HEK293 (cell line): ENCODE results near the gene ANKRD33.

Source experiments
- GFI1B ChIP-seq: fragments of 450-650 bp; formaldehyde crosslinking; IDR thresholded peaks from 2 replicates; pipeline ENCODE4 v1.5.1; 2016; ENCODE audit warnings: missing biosample characterization, missing genetic modification characterization
- KLF10 ChIP-seq: fragments of 450-650 bp; IDR thresholded peaks from 2 replicates; pipeline ENCODE4 v1.5.1; 2018; ENCODE audit warnings: missing biosample characterization, mild to moderate bottlenecking, missing genetic modification characterization
- KLF7 ChIP-seq: fragments of 450-650 bp; formaldehyde crosslinking; IDR thresholded peaks from 2 replicates; pipeline ENCODE4 v1.5.1; 2016; ENCODE audit warnings: missing biosample characterization, missing genetic modification characterization, borderline replicate concordance
- MEIS1 ChIP-seq: sonication (generic); formaldehyde crosslinking; IDR thresholded peaks from 2 replicates; pipeline ENCODE4 v1.8.1; 2022; ENCODE audit warnings: missing genetic modification reagents, mild to moderate bottlenecking, borderline replicate concordance
- SCRT1 ChIP-seq: fragments of 450-650 bp; formaldehyde crosslinking; IDR thresholded peaks from 2 replicates; pipeline ENCODE4 v1.5.1; 2016; ENCODE audit warnings: missing biosample characterization, missing genetic modification characterization, borderline replicate concordance
- WT1 ChIP-seq: fragments of 450-650 bp; formaldehyde crosslinking; IDR thresholded peaks from 2 replicates; pipeline ENCODE4 v1.5.1; 2016; ENCODE audit warnings: missing biosample characterization, missing genetic modification characterization
- ZFP37 ChIP-seq: fragments of 450-650 bp; formaldehyde crosslinking; IDR thresholded peaks from 2 replicates; pipeline ENCODE4 v1.5.1; 2016; ENCODE audit warnings: missing biosample characterization, missing genetic modification characterization
- ZNF174 ChIP-seq: fragments of 450-650 bp; formaldehyde crosslinking; IDR thresholded peaks from 2 replicates; pipeline ENCODE4 v1.5.0; 2017; ENCODE audit warnings: missing biosample characterization, mild to moderate bottlenecking, missing genetic modification characterization
- ZNF175 ChIP-seq: fragments of 450-650 bp; formaldehyde crosslinking; IDR thresholded peaks from 2 replicates; pipeline ENCODE4 v1.5.1; 2016; ENCODE audit warnings: missing biosample characterization, missing genetic modification characterization
- ZNF202 ChIP-seq: fragments of 450-650 bp; formaldehyde crosslinking; IDR thresholded peaks from 2 replicates; pipeline ENCODE4 v1.5.1; 2016; ENCODE audit warnings: missing biosample characterization, missing genetic modification characterization, borderline replicate concordance
- ZNF302 ChIP-seq: fragments of 450-650 bp; formaldehyde crosslinking; IDR thresholded peaks from 2 replicates; pipeline ENCODE4 v1.5.1; 2016; ENCODE audit warnings: missing biosample characterization, missing genetic modification characterization, low read depth
- ZNF394 ChIP-seq: fragments of 450-650 bp; formaldehyde crosslinking; IDR thresholded peaks from 2 replicates; pipeline ENCODE4 v1.5.1; 2016; ENCODE audit warnings: missing biosample characterization, missing genetic modification characterization, mild to moderate bottlenecking, moderate library complexity, borderline replicate concordance
- ZNF514 ChIP-seq: fragments of 450-650 bp; formaldehyde crosslinking; IDR thresholded peaks from 2 replicates; pipeline ENCODE4 v1.5.1; 2016; ENCODE audit warnings: missing biosample characterization, missing genetic modification characterization
- ZNF777 ChIP-seq: fragments of 450-650 bp; formaldehyde crosslinking; IDR thresholded peaks from 2 replicates; pipeline ENCODE4 v1.5.1; 2017; ENCODE audit warnings: missing biosample characterization, missing genetic modification characterization, borderline replicate concordance
- ZNF785 ChIP-seq: fragments of 450-650 bp; formaldehyde crosslinking; IDR thresholded peaks from 2 replicates; pipeline ENCODE4 v1.5.1; 2016; ENCODE audit warnings: missing biosample characterization, missing genetic modification characterization
- ZSCAN16 ChIP-seq: fragments of 450-650 bp; formaldehyde crosslinking; IDR thresholded peaks from 2 replicates; pipeline ENCODE4 v1.5.1; 2016; ENCODE audit warnings: missing biosample characterization, missing genetic modification characterization
- TF ChIP-seq, protein P1 (sequence below): fragments of 450-650 bp; formaldehyde crosslinking; IDR thresholded peaks from 2 replicates; pipeline ENCODE4 v1.5.1; 2016; ENCODE audit warnings: missing biosample characterization, missing genetic modification characterization
- TF ChIP-seq, protein P2 (sequence below): fragments of 450-650 bp; formaldehyde crosslinking; IDR thresholded peaks from 2 replicates; pipeline ENCODE4 v1.5.1; 2016; ENCODE audit warnings: missing biosample characterization, missing genetic modification characterization
- TF ChIP-seq, protein P3 (sequence below): fragments of 450-650 bp; formaldehyde crosslinking; IDR thresholded peaks from 2 replicates; pipeline ENCODE4 v1.5.1; 2017; ENCODE audit warnings: missing biosample characterization, mild to moderate bottlenecking, missing genetic modification characterization, moderate library complexity
- TF ChIP-seq, protein P4 (sequence below): fragments of 450-650 bp; formaldehyde crosslinking; IDR thresholded peaks from 2 replicates; pipeline ENCODE4 v1.5.1; 2016; ENCODE audit warnings: missing biosample characterization, missing genetic modification characterization
- TF ChIP-seq, protein P5 (sequence below): fragments of 450-650 bp; IDR thresholded peaks from 2 replicates; pipeline ENCODE4 v1.5.1; 2018; ENCODE audit warnings: missing biosample characterization, missing genetic modification characterization
- TF ChIP-seq, protein P6 (sequence below): fragments of 450-650 bp; formaldehyde crosslinking; IDR thresholded peaks from 2 replicates; pipeline ENCODE4 v1.5.1; 2016; ENCODE audit warnings: missing biosample characterization, missing genetic modification characterization
- TF ChIP-seq, protein P7 (sequence below): fragments of 450-650 bp; IDR thresholded peaks from 2 replicates; pipeline ENCODE4 v1.5.1; 2018; ENCODE audit warnings: missing biosample characterization, mild to moderate bottlenecking, missing genetic modification characterization
- TF ChIP-seq, protein P8 (sequence below): IDR thresholded peaks from 2 replicates; pipeline ENCODE4 v1.6.1; 2011; ENCODE audit warnings: mild to moderate bottlenecking, low read depth, low read length, borderline replicate concordance

ANKRD33 gene

DNA sequence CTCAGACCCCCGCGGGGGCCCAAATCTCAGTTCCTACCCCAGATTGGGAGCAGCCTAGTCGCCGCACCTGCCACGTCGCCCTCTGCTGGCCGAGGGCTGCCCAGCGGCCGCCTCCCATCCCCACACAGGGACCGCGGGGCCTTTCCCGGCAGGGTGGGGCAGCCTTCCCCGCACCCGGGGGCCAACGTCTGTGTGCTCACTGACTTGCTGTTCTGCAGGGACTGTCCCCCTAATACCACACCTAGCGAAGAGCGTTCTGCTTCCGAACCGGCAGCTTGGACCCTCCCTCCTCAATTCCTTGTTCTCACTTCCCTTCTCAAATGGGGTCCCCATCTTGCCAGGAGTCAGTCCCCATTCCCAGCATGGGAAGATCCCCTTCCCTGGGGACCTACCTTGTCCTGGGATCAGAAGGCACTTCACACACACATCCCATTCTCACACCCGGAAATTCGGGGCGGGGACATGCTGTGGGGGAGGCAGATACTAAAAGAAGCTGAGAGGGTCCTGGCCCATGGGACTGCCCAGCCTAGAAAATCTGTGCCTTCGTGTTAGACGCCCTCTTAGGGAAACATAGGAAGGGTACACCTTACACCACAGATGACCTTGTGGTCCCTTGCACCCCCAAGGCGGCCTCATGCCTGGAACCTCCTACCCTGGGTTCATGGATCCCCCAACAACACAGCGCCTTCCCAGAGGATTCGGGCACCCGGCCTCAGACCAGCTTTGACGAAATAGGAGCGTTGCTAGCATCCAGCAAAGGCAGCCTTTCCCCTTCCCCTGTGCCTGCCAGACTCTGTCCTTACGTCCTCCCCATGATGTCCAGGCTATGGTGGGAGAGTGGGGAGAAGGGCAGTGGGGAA, 35.8 kb downstream of the ANKRD33 start (continued):
- TF ChIP-seq, protein P1, sequence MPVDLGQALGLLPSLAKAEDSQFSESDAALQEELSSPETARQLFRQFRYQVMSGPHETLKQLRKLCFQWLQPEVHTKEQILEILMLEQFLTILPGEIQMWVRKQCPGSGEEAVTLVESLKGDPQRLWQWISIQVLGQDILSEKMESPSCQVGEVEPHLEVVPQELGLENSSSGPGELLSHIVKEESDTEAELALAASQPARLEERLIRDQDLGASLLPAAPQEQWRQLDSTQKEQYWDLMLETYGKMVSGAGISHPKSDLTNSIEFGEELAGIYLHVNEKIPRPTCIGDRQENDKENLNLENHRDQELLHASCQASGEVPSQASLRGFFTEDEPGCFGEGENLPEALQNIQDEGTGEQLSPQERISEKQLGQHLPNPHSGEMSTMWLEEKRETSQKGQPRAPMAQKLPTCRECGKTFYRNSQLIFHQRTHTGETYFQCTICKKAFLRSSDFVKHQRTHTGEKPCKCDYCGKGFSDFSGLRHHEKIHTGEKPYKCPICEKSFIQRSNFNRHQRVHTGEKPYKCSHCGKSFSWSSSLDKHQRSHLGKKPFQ (tag by site-specific recombination): no peak
- TF ChIP-seq ZNF174 (tag by site-specific recombination) (no peak), ZNF394 (tag by site-specific recombination) (no peak), ZNF302 (tag by site-specific recombination) (no peak), KLF7 (tag by site-specific recombination) (0 out of 2 replicates have a peak, but pooled peaks have one; percentile 34), WT1 (no peak), ZNF777 (tag by site-specific recombination) (no peak), ZNF514 (tag by site-specific recombination) (no peak), ZNF202 (no peak), MEIS1 (CRISPR knock-in tag) (no peak), GFI1B (tag by site-specific recombination) (0 out of 2 replicates have a peak, but pooled peaks have one; percentile 27), ZSCAN16 (tag by site-specific recombination) (no peak), KLF10 (tag by site-specific recombination) (no peak), SCRT1 (no peak), ZNF785 (no peak), ZNF175 (tag by site-specific recombination) (no peak), ZFP37 (tag by site-specific recombination) (0 out of 2 replicates have a peak, but pooled peaks have one; percentile 29)
- TF ChIP-seq, protein P2, sequence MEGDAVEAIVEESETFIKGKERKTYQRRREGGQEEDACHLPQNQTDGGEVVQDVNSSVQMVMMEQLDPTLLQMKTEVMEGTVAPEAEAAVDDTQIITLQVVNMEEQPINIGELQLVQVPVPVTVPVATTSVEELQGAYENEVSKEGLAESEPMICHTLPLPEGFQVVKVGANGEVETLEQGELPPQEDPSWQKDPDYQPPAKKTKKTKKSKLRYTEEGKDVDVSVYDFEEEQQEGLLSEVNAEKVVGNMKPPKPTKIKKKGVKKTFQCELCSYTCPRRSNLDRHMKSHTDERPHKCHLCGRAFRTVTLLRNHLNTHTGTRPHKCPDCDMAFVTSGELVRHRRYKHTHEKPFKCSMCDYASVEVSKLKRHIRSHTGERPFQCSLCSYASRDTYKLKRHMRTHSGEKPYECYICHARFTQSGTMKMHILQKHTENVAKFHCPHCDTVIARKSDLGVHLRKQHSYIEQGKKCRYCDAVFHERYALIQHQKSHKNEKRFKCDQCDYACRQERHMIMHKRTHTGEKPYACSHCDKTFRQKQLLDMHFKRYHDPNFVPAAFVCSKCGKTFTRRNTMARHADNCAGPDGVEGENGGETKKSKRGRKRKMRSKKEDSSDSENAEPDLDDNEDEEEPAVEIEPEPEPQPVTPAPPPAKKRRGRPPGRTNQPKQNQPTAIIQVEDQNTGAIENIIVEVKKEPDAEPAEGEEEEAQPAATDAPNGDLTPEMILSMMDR (tag by site-specific recombination): peak; percentile 85
- TF ChIP-seq, protein P3, sequence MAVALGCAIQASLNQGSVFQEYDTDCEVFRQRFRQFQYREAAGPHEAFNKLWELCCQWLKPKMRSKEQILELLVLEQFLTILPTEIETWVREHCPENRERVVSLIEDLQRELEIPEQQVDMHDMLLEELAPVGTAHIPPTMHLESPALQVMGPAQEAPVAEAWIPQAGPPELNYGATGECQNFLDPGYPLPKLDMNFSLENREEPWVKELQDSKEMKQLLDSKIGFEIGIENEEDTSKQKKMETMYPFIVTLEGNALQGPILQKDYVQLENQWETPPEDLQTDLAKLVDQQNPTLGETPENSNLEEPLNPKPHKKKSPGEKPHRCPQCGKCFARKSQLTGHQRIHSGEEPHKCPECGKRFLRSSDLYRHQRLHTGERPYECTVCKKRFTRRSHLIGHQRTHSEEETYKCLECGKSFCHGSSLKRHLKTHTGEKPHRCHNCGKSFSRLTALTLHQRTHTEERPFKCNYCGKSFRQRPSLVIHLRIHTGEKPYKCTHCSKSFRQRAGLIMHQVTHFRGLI (tag by site-specific recombination): no peak
- TF ChIP-seq, protein P4, sequence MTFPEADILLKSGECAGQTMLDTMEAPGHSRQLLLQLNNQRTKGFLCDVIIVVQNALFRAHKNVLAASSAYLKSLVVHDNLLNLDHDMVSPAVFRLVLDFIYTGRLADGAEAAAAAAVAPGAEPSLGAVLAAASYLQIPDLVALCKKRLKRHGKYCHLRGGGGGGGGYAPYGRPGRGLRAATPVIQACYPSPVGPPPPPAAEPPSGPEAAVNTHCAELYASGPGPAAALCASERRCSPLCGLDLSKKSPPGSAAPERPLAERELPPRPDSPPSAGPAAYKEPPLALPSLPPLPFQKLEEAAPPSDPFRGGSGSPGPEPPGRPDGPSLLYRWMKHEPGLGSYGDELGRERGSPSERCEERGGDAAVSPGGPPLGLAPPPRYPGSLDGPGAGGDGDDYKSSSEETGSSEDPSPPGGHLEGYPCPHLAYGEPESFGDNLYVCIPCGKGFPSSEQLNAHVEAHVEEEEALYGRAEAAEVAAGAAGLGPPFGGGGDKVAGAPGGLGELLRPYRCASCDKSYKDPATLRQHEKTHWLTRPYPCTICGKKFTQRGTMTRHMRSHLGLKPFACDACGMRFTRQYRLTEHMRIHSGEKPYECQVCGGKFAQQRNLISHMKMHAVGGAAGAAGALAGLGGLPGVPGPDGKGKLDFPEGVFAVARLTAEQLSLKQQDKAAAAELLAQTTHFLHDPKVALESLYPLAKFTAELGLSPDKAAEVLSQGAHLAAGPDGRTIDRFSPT: no peak
- TF ChIP-seq, protein P5, sequence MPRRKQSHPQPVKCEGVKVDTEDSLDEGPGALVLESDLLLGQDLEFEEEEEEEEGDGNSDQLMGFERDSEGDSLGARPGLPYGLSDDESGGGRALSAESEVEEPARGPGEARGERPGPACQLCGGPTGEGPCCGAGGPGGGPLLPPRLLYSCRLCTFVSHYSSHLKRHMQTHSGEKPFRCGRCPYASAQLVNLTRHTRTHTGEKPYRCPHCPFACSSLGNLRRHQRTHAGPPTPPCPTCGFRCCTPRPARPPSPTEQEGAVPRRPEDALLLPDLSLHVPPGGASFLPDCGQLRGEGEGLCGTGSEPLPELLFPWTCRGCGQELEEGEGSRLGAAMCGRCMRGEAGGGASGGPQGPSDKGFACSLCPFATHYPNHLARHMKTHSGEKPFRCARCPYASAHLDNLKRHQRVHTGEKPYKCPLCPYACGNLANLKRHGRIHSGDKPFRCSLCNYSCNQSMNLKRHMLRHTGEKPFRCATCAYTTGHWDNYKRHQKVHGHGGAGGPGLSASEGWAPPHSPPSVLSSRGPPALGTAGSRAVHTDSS (tag by site-specific recombination): no peak
- TF ChIP-seq, protein P6, sequence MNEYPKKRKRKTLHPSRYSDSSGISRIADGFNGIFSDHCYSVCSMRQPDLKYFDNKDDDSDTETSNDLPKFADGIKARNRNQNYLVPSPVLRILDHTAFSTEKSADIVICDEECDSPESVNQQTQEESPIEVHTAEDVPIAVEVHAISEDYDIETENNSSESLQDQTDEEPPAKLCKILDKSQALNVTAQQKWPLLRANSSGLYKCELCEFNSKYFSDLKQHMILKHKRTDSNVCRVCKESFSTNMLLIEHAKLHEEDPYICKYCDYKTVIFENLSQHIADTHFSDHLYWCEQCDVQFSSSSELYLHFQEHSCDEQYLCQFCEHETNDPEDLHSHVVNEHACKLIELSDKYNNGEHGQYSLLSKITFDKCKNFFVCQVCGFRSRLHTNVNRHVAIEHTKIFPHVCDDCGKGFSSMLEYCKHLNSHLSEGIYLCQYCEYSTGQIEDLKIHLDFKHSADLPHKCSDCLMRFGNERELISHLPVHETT (tag by site-specific recombination): no peak
- TF ChIP-seq, protein P7, sequence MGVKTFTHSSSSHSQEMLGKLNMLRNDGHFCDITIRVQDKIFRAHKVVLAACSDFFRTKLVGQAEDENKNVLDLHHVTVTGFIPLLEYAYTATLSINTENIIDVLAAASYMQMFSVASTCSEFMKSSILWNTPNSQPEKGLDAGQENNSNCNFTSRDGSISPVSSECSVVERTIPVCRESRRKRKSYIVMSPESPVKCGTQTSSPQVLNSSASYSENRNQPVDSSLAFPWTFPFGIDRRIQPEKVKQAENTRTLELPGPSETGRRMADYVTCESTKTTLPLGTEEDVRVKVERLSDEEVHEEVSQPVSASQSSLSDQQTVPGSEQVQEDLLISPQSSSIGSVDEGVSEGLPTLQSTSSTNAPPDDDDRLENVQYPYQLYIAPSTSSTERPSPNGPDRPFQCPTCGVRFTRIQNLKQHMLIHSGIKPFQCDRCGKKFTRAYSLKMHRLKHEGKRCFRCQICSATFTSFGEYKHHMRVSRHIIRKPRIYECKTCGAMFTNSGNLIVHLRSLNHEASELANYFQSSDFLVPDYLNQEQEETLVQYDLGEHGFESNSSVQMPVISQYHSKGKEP (tag by site-specific recombination): no peak
- TF ChIP-seq, protein P8, sequence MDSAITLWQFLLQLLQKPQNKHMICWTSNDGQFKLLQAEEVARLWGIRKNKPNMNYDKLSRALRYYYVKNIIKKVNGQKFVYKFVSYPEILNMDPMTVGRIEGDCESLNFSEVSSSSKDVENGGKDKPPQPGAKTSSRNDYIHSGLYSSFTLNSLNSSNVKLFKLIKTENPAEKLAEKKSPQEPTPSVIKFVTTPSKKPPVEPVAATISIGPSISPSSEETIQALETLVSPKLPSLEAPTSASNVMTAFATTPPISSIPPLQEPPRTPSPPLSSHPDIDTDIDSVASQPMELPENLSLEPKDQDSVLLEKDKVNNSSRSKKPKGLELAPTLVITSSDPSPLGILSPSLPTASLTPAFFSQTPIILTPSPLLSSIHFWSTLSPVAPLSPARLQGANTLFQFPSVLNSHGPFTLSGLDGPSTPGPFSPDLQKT: no peak
